Loucy (cell line): ENCODE measurements around the gene CIAO3.

ENCODE experiments used
- H2AFZ ChIP-seq: fragments of 200-600 bp; sonication (generic); 2 replicates; pipeline ENCODE4 v1.6.0; 2016; ENCODE audit warnings: antibody characterized with exemption, mild to moderate bottlenecking, low read length, moderate library complexity
- H3F3A ChIP-seq: fragments of 200-600 bp; 2 replicates; pipeline ENCODE4 v1.6.0; 2016; ENCODE audit warnings: antibody characterized with exemption, low read depth, mild to moderate bottlenecking
- H3K27me3 ChIP-seq: fragments of 200-600 bp; sonication (generic); 2 replicates; pipeline ENCODE4 v1.6.1; 2014; ENCODE audit warnings: low read length, mild to moderate bottlenecking; ENCODE audit not compliant: insufficient read depth, poor library complexity, severe bottlenecking
- H3K36me3 ChIP-seq: fragments of 200-600 bp; sonication (generic); 2 replicates; pipeline ENCODE4 v1.6.1; 2016; ENCODE audit warnings: low read length; ENCODE audit not compliant: insufficient read depth
- H3K4me1 ChIP-seq: fragments of 200-600 bp; sonication (generic); 2 replicates; pipeline ENCODE4 v1.5.1; 2014; ENCODE audit warnings: low read length, mild to moderate bottlenecking; ENCODE audit not compliant: insufficient read depth, poor library complexity, severe bottlenecking
- H3K4me2 ChIP-seq: fragments of 200-600 bp; sonication (generic); 2 replicates; pipeline ENCODE4 v1.6.0; 2014; ENCODE audit warnings: antibody characterized with exemption, low read length, low read depth, mild to moderate bottlenecking; ENCODE audit not compliant: poor library complexity, severe bottlenecking
- H3K4me3 ChIP-seq: fragments of 200-600 bp; sonication (generic); 2 replicates; pipeline ENCODE4 v1.5.1; 2014; ENCODE audit warnings: low read length, mild to moderate bottlenecking, mixed read lengths; ENCODE audit not compliant: poor library complexity, severe bottlenecking
- H3K79me2 ChIP-seq: fragments of 200-600 bp; sonication (generic); 2 replicates; pipeline ENCODE4 v1.6.1; 2014; ENCODE audit warnings: low read length; ENCODE audit not compliant: insufficient read depth
- H3K9ac ChIP-seq: fragments of 200-600 bp; sonication (generic); 2 replicates; pipeline ENCODE4 v1.6.0; 2014; ENCODE audit warnings: mild to moderate bottlenecking, low read depth, low read length, moderate library complexity; ENCODE audit not compliant: poor library complexity, severe bottlenecking
- H3K9me2 ChIP-seq: fragments of 200-600 bp; sonication (generic); replicated peaks from 2 replicates; pipeline ENCODE4 v1.6.1; 2016; ENCODE audit warnings: low read depth, low read length, mixed read lengths
- H3K9me3 ChIP-seq: fragments of 200-600 bp; sonication (generic); 2 replicates; pipeline ENCODE4 v1.6.1; 2014; ENCODE audit warnings: mild to moderate bottlenecking, antibody characterized with exemption, low read length, low read depth; ENCODE audit not compliant: insufficient read depth
- H4K20me1 ChIP-seq: fragments of 200-600 bp; sonication (generic); 2 replicates; pipeline ENCODE4 v1.6.0; 2014; ENCODE audit warnings: antibody characterized with exemption, low read length, mild to moderate bottlenecking; ENCODE audit not compliant: insufficient read depth, poor library complexity, severe bottlenecking
- EZH2phosphoT487 ChIP-seq: fragments of 200-600 bp; IDR thresholded peaks from 2 replicates; pipeline ENCODE4 v1.6.1; 2018; ENCODE audit warnings: antibody characterized with exemption, mild to moderate bottlenecking, moderate library complexity, borderline replicate concordance
- TF ChIP-seq, protein P1 (sequence below): fragments of 200-600 bp; sonication (generic); conservative IDR thresholded peaks from 2 replicates; pipeline ENCODE4 v1.5.1; 2014; ENCODE audit warnings: mild to moderate bottlenecking, antibody characterized with exemption, low read length

Gene CIAO3

DNA sequence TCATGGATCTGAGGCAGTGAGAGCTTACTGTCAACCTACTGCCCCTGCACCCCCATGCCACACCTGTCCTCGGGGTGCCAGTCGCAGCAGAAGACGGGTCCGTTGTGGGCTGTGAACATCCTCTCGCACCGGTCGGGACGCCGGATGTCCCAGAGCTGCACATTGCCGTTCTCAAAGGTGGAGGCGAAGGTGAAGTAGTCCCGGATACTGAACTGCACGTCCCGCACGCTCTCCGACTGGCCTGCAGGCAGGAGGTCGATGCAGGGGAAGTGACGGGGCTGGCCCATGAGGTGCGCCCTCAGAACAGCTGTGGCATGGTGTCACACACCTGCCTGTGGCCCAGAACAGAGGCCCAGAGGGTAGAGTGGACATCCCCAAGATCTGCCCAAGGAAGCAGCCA, 53.3 kb downstream of the CIAO3 start:
- Histone ChIP-seq H3K4me2 (no peak overlapping the region), H3K4me3 (no peak overlapping the region), H3K9ac (no peak overlapping the region), H4K20me1 (no peaks in the 10 kb centered on the region), H2AFZ (no peak overlapping the region), H3K79me2 (peaks cover 8% of the 10 kb centered on the region), H3K4me1 (peaks cover 9% of the 10 kb centered on the region), H3K9me2 (no peaks in the 10 kb centered on the region), H3K27me3 (no peaks in the 10 kb centered on the region), H3K36me3 (no peaks in the 10 kb centered on the region), H3F3A (no peaks in the 10 kb centered on the region), H3K9me3 (no peaks in the 10 kb centered on the region)
- TF ChIP-seq, protein P1, sequence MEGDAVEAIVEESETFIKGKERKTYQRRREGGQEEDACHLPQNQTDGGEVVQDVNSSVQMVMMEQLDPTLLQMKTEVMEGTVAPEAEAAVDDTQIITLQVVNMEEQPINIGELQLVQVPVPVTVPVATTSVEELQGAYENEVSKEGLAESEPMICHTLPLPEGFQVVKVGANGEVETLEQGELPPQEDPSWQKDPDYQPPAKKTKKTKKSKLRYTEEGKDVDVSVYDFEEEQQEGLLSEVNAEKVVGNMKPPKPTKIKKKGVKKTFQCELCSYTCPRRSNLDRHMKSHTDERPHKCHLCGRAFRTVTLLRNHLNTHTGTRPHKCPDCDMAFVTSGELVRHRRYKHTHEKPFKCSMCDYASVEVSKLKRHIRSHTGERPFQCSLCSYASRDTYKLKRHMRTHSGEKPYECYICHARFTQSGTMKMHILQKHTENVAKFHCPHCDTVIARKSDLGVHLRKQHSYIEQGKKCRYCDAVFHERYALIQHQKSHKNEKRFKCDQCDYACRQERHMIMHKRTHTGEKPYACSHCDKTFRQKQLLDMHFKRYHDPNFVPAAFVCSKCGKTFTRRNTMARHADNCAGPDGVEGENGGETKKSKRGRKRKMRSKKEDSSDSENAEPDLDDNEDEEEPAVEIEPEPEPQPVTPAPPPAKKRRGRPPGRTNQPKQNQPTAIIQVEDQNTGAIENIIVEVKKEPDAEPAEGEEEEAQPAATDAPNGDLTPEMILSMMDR: no peak
- no peak for TF ChIP-seq EZH2phosphoT487

DNA sequence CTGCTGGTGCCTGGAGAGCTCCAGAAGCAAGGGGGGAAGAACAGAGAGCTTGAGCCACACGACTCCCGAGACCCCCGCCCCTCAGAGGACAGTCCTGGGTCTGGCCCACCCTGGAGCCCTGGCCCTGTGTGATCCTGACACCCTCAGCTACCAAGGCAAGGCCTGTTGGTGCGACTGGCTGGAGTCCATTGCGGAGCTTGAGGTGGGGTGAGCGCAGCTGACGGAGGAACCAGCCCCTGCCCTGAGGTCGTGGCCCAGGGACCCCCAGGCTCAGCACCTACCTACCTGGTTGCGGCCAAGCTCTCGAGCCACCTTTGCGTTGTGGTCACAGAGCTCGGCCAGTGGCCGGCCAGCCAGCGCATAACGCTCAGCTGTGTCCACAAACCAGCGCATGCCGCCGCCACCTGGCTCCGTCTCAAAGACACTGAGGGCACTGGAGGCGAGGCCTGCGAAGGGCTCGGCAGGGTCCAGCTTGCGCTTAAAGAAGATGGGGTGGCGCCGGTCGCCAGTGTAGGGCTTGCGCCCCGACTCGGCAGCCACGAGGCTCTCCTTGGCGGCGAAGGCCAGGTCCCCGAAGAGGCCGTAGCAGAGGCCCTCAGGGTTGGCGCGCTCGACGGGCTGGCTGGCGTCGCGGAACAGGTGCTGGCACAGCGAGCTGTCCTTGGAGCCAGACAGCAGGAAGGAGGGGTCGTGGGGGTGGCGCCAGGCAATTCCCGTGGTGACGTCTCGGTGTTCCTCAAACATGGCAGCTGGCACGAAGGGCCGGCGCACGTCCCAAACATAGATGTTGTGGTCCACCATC, 54.1 kb downstream of the CIAO3 start:
- TF ChIP-seq, protein P1: no peak
- no peak for TF ChIP-seq EZH2phosphoT487
- Histone ChIP-seq H3K4me2 (no peak overlapping the region), H4K20me1 (no peaks in the 10 kb centered on the region), H3K9ac (no peak overlapping the region), H3K36me3 (no peaks in the 10 kb centered on the region), H3F3A (no peaks in the 10 kb centered on the region), H3K4me3 (no peak overlapping the region), H2AFZ (no peak overlapping the region), H3K79me2 (peaks cover 13% of the 10 kb centered on the region), H3K4me1 (peaks cover 9% of the 10 kb centered on the region), H3K9me2 (no peaks in the 10 kb centered on the region), H3K9me3 (no peaks in the 10 kb centered on the region), H3K27me3 (no peaks in the 10 kb centered on the region)

DNA sequence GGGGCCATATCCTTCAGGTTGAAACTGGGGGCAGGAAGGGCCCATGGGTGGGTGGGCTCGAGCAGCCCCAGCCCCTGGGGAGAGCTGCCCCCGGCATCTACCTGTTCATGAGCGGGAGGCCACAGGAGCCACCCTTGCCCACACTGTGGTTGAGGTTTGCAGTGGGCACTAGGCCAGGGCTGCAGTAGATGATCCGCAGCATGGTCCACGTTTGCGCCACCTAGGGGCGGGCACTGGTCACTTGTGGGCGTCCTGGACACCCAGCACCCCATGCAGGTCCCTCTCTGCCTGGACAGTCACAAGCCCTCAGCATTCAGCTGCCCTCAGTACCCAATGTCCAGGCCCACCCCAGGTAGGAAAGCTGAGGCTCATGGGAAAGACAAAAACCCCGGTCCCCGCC, 54.8 kb downstream of the CIAO3 start:
- Histone ChIP-seq H3K9ac (no peak overlapping the region), H3F3A (no peaks in the 10 kb centered on the region), H2AFZ (no peak overlapping the region), H3K4me2 (no peak overlapping the region), H4K20me1 (peaks cover 2% of the 10 kb centered on the region), H3K9me3 (no peaks in the 10 kb centered on the region), H3K4me3 (no peak overlapping the region), H3K27me3 (no peaks in the 10 kb centered on the region), H3K9me2 (no peaks in the 10 kb centered on the region), H3K4me1 (peaks cover 9% of the 10 kb centered on the region), H3K36me3 (no peaks in the 10 kb centered on the region), H3K79me2 (peaks cover 20% of the 10 kb centered on the region)
- TF ChIP-seq EZH2phosphoT487: no peak
- TF ChIP-seq, protein P1: peak; percentile 45
